GM23248 (cell line): ENCODE data around the gene ATP5PO. TPM values are rescaled to one million over a fixed set of nuclear protein-coding genes. Genes with fewer than 3 reads are reported as not detected.
"Not testable (repeated sequence)": the region's sequence is repeated elsewhere in the genome, so short reads cannot be mapped to it uniquely, and the experiment has no call there.

Experiments used
- DNase-seq: peaks from one replicate; pipeline ENCODE4 v3.0.0-alpha.2; 2015
- H2AFZ ChIP-seq: fragments of 200-600 bp; sonication (generic); 2 replicates; pipeline ENCODE4 v1.6.1; 2016; ENCODE audit warnings: antibody characterized with exemption
- H3F3A ChIP-seq: fragments of 200-600 bp; sonication (generic); 2 replicates; pipeline ENCODE4 v1.6.1; 2016; ENCODE audit warnings: mild to moderate bottlenecking, antibody characterized with exemption, mixed run types; ENCODE audit not compliant: insufficient read depth
- H3K27ac ChIP-seq: fragments of 200-600 bp; sonication (generic); 2 replicates; pipeline ENCODE4 v1.5.1; 2016; ENCODE audit warnings: mild to moderate bottlenecking
- H3K27me3 ChIP-seq: fragments of 200-600 bp; sonication (generic); replicated peaks from 2 replicates; pipeline ENCODE4 v1.6.1; 2016; ENCODE audit warnings: mild to moderate bottlenecking; ENCODE audit not compliant: insufficient read depth
- H3K36me3 ChIP-seq: fragments of 200-600 bp; sonication (generic); 2 replicates; pipeline ENCODE4 v1.6.1; 2016; ENCODE audit warnings: low read depth, mild to moderate bottlenecking
- H3K4me1 ChIP-seq: fragments of 200-600 bp; sonication (generic); 2 replicates; pipeline ENCODE4 v1.6.1; 2016; ENCODE audit warnings: mild to moderate bottlenecking; ENCODE audit not compliant: insufficient read depth
- H3K4me2 ChIP-seq: fragments of 200-600 bp; sonication (generic); one replicate; pipeline ENCODE4 v1.6.1; 2016; ENCODE audit warnings: mild to moderate bottlenecking; ENCODE audit not compliant: unreplicated experiment
- H3K4me3 ChIP-seq: fragments of 200-600 bp; sonication (generic); 2 replicates; pipeline ENCODE4 v1.5.1; 2016; ENCODE audit warnings: mild to moderate bottlenecking
- H3K79me2 ChIP-seq: fragments of 200-600 bp; sonication (generic); 2 replicates; pipeline ENCODE4 v1.6.1; 2016; ENCODE audit warnings: mild to moderate bottlenecking; ENCODE audit not compliant: insufficient read depth
- H3K9ac ChIP-seq: fragments of 200-600 bp; sonication (generic); 2 replicates; pipeline ENCODE4 v1.6.1; 2016; ENCODE audit warnings: mild to moderate bottlenecking
- H3K9me2 ChIP-seq: fragments of 200-600 bp; sonication (generic); 2 replicates; pipeline ENCODE4 v1.6.1; 2016; ENCODE audit warnings: mixed run types, mild to moderate bottlenecking, moderate library complexity; ENCODE audit not compliant: insufficient read depth
- H3K9me3 ChIP-seq: fragments of 200-600 bp; sonication (generic); one replicate; pipeline ENCODE4 v1.6.1; 2017; ENCODE audit warnings: low read depth
- H4K20me1 ChIP-seq: fragments of 200-600 bp; sonication (generic); 2 replicates; pipeline ENCODE4 v1.6.0; 2016; ENCODE audit not compliant: insufficient read depth
- EZH2 ChIP-seq: fragments of 200-600 bp; sonication (generic); IDR thresholded peaks from 2 replicates; pipeline ENCODE4 v1.6.1; 2018; ENCODE audit warnings: antibody characterized with exemption, mild to moderate bottlenecking; ENCODE audit not compliant: insufficient read depth, poor library complexity, severe bottlenecking
- EZH2phosphoT487 ChIP-seq: fragments of 200-600 bp; sonication (generic); IDR thresholded peaks from 2 replicates; pipeline ENCODE4 v1.6.1; 2018; ENCODE audit warnings: antibody characterized with exemption, moderate library complexity, mild to moderate bottlenecking, low read depth; ENCODE audit not compliant: insufficient read depth
- WGBS, 2 experiments: methylation state at CpG; one replicate each; pipeline ENCODE4 v1.1.6; 2015 to 2017; ENCODE audit warnings: low lambda C conversion rate in 2 of 2, low coverage in 1 of 2; ENCODE audit errors: missing lambda C conversion rate in 2 of 2; 5-methylcytosine and 5-hydroxymethylcytosine counted together
- in situ Hi-C: fragments of 300-500 bp; cut with MboI; formaldehyde crosslinking; loops from 2 replicates; pipeline ENCODE4 v1.15.0; 2020
- polyA plus RNA-seq: library from polyadenylated mRNA; unstranded; fragments of >200 nt; fragmentation: Nextera tagmentation; extraction: Ambion mirVana; gene quantifications from 2 replicates; pipeline ENCODE4 v1.2.1, GENCODE V29; 2016
- total RNA-seq: library from RNA; depleted of rRNA; stranded (reverse); fragments of >200 nt; shearing (Covaris generic); gene quantifications from 2 replicates; pipeline ENCODE4 v1.2.3, GENCODE V29; 2014

The ATP5PO gene
- total and polyA plus RNA-seq, 2 experiments from 2014 or later: 122 to 237 TPM

DNA sequence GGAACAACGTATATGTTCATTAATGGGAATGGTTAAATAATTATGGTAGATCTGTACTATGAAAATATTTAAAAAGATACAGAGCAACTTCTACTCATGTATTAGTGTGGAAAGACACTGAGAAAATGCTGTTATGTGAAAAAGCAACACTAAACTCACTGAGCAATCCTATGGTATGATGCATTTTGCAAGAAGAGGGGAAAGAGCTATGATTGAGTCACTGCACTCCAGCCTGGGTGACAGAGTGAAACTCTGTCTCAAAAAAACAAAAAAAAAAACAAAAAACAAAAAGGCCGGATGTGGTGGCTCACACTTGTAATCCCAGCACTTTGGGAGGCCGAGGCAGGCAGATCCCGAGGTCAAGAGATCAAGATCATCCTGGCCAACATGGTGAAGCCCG, 44.4 kb downstream of the ATP5PO start:
- Histone ChIP-seq H3K9me2 (no peaks in the 10 kb centered on the region), H3K27me3 (no peaks in the 10 kb centered on the region), H3K4me2 (no peak overlapping the region), H4K20me1 (no peaks in the 10 kb centered on the region), H3K79me2 (no peaks in the 10 kb centered on the region), H2AFZ (no peak overlapping the region), H3K4me1 (peaks cover 5% of the 10 kb centered on the region; the same call in 1 of the 2 replicates), H3F3A (0 out of 2 replicates have a peak, but pooled peaks cover 5% of the 10 kb centered on the region), H3K9me3 (no peaks in the 10 kb centered on the region), H3K4me3 (no peak overlapping the region), H3K36me3 (no peaks in the 10 kb centered on the region), H3K27ac (no peak overlapping the region), H3K9ac (no peak overlapping the region)
- in situ Hi-C loops: no loop called here
- TF ChIP-seq EZH2 (no peak), EZH2phosphoT487 (no peak)
- 85 to 87% methylated on average over 5 of the region's 5 CpGs for WGBS, 2 experiments
- no peak for DNase-seq

DNA sequence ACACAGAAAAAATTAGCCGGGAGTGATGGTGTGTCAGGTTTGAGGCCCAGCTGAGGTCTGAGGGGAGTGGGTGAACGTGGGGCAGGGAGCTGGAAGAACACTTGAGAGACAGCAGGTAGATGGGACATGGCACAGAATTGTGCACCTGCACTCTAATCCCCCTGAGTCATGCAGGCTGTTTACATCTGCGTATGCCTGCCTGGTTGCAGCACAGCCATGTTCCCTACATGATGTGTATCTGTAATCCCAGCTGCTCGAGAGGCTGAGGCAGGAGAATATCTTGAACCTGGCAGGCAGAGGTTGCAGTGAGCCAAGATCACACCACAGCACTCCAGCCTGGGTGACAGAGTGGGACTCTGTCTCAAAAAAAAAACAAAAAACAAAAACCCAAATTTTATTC, 44.8 kb downstream of the ATP5PO start:
- no peaks in the 10 kb centered on the region for H4K20me1 ChIP-seq
- no peaks in the 10 kb centered on the region for H3K27me3 ChIP-seq
- H3K36me3 ChIP-seq: no peaks in the 10 kb centered on the region
- no peak overlapping the region for H2AFZ ChIP-seq
- no peaks in the 10 kb centered on the region for H3K9me3 ChIP-seq
- H3K9ac ChIP-seq: no peak overlapping the region
- no peak overlapping the region for H3K27ac ChIP-seq
- WGBS, 2 experiments: 60 to 65% methylated on average over 4 of the region's 4 CpGs
- H3K4me1 ChIP-seq: peaks cover 5% of the 10 kb centered on the region; the same call in 1 of the 2 replicates
- no peak overlapping the region for H3K4me2 ChIP-seq
- no peak overlapping the region for H3K4me3 ChIP-seq
- no peak for DNase-seq
- no peaks in the 10 kb centered on the region for H3K79me2 ChIP-seq
- no peaks in the 10 kb centered on the region for H3K9me2 ChIP-seq
- TF ChIP-seq EZH2phosphoT487 (no peak), EZH2 (no peak)
- in situ Hi-C loops: no loop called here
- 0 out of 2 replicates have a peak, but pooled peaks cover 5% of the 10 kb centered on the region for H3F3A ChIP-seq

DNA sequence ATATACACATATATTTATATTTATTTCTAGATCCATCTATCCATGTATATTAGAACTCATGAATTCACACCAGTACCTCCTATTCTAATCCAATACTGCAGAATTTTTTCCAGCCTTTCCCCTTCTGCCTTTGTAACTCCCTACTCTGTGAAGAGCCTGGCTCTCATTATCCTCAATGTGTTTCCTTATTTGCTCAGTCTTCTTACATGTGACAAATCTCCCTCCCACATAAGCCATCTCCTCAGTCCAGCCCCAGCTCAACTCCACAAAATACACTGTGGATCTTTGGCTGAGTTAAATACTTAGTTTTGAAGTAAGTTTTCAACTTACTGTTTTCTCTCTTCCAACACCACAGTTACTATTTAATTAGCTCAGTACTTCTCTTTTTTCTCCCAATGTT, 45.7 kb downstream of the ATP5PO start:
- DNase-seq: no peak
- no peak overlapping the region for H3K4me2 ChIP-seq
- H3K9ac ChIP-seq: no peak overlapping the region
- H2AFZ ChIP-seq: no peak overlapping the region
- in situ Hi-C loops: no loop called here
- no peak for TF ChIP-seq EZH2
- TF ChIP-seq EZH2phosphoT487: no peak
- no peaks in the 10 kb centered on the region for H3K36me3 ChIP-seq
- no peaks in the 10 kb centered on the region for H3K79me2 ChIP-seq
- no peak overlapping the region for H3K27ac ChIP-seq
- H3F3A ChIP-seq: 0 out of 2 replicates have a peak, but pooled peaks cover 5% of the 10 kb centered on the region
- H4K20me1 ChIP-seq: no peaks in the 10 kb centered on the region
- no peaks in the 10 kb centered on the region for H3K27me3 ChIP-seq
- H3K9me2 ChIP-seq: no peaks in the 10 kb centered on the region
- no peaks in the 10 kb centered on the region for H3K9me3 ChIP-seq
- peaks cover 5% of the 10 kb centered on the region; the same call in 1 of the 2 replicates for H3K4me1 ChIP-seq
- no peak overlapping the region for H3K4me3 ChIP-seq

DNA sequence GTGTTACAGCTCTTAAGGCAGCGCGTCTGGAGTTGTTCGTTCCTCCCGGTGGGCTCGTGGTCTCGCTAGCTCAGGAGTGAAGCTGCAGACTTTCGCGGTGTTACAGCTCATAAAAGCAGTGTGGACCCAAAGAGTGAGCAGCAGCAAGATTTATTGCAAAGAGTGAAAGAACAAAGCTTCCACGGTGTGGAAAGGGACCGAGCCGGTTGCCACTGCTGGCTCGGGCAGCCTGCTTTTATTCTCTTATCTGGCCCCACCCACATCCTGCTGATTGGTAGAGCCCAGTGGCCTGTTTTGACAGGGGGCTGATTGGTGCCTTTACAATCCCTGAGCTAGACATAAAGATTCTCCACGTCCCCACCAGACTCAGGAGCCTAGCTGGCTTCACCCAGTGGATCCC, 47.7 kb downstream of the ATP5PO start:
- H3F3A ChIP-seq, H3K27ac ChIP-seq, H4K20me1 ChIP-seq, H3K4me1 ChIP-seq, H2AFZ ChIP-seq, H3K27me3 ChIP-seq, H3K4me2 ChIP-seq, H3K9me3 ChIP-seq, H3K79me2 ChIP-seq, H3K9me2 ChIP-seq, DNase-seq, H3K9ac ChIP-seq, H3K36me3 ChIP-seq, H3K4me3 ChIP-seq, in situ Hi-C loops: not testable (repeated sequence)
- WGBS, 2 experiments: 81 to 83% methylated on average over 9 to 12 of the region's 13 CpGs

DNA sequence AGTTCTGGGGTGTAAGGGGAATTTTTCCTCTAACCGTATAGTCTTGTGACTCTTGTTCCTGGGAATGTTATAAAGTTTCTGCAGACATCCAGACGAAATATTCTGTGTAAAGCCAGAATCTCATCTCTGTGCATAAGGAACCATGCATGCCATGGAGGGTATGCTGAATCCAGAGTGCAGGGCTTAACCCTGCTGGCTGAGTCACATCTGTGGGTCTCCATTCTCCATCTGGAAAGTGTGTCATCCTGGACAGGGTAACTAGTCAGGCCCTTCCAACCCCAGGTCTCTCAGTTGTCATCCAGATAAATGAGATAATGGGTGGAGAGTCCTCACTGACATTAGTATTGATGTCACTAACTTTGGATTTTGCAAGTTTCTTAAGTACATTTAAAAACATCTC, 48.8 kb downstream of the ATP5PO start:
- no peaks in the 10 kb centered on the region for H4K20me1 ChIP-seq
- 11 to 19% methylated on average over 2 of the region's 2 CpGs for WGBS, 2 experiments
- in situ Hi-C loops: no loop called here
- no peaks in the 10 kb centered on the region for H3K9me2 ChIP-seq
- H3K27ac ChIP-seq: no peak overlapping the region
- H3K4me1 ChIP-seq: peaks cover 5% of the 10 kb centered on the region; the same call in 1 of the 2 replicates
- no peak overlapping the region for H3K4me3 ChIP-seq
- H3K79me2 ChIP-seq: no peaks in the 10 kb centered on the region
- H3F3A ChIP-seq: 0 out of 2 replicates have a peak, but pooled peaks cover 5% of the 10 kb centered on the region
- H2AFZ ChIP-seq: no peak overlapping the region
- TF ChIP-seq EZH2 (no peak), EZH2phosphoT487 (no peak)
- DNase-seq: peak; percentile 70
- no peak overlapping the region for H3K9ac ChIP-seq
- no peaks in the 10 kb centered on the region for H3K9me3 ChIP-seq
- H3K4me2 ChIP-seq: no peak overlapping the region
- no peaks in the 10 kb centered on the region for H3K27me3 ChIP-seq
- no peaks in the 10 kb centered on the region for H3K36me3 ChIP-seq
